Activated gamma-delta T cell (primary cell): Measurements from ENCODE around the gene RABL3.
"Not testable (repeated sequence)": the region's sequence is repeated elsewhere in the genome, so short reads cannot be mapped to it uniquely, and the experiment has no call there.

Source experiments
- DNase-seq: peaks from one replicate; lab custom pipeline; 2025; lab: John Stamatoyannopoulos, UW

Gene RABL3

GRCh38 chr3:120745466-120745865 is 3.1 kb upstream of the RABL3 start:
- DNase-seq, result no peak

GRCh38 chr3:120743556-120744195 is 1.4 kb upstream of the RABL3 start:
- DNase-seq, result no peak

GRCh38 chr3:120742849-120743365 is 591 bp upstream of the RABL3 start:
- DNase-seq, result peak; percentile 25

GRCh38 chr3:120741837-120742197 is 499 bp downstream of the RABL3 start:
- DNase-seq, result no peak

- DNase-seq, result no peak
Observed at GRCh38 chr3:120741320-120741719, 996 bp downstream of the RABL3 start.

GRCh38 chr3:120738006-120738405 is 4.3 kb downstream of the RABL3 start:
- not testable (repeated sequence) for DNase-seq

- no peak for DNase-seq
Observed at GRCh38 chr3:120730576-120731542, 11.5 kb downstream of the RABL3 start.

GRCh38 chr3:120726791-120727190 is 15.5 kb downstream of the RABL3 start:
- no peak for DNase-seq

- DNase-seq, result peak; percentile 11
Observed at GRCh38 chr3:120719167-120719834, 23.0 kb downstream of the RABL3 start.

- no peak for DNase-seq
Observed at GRCh38 chr3:120713262-120713661, 29.1 kb downstream of the RABL3 start.

GRCh38 chr3:120710369-120710768 is 31.9 kb downstream of the RABL3 start:
- no peak for DNase-seq

GRCh38 chr3:120708408-120708807 is 33.9 kb downstream of the RABL3 start:
- DNase-seq, result no peak

GRCh38 chr3:120706950-120707349 is 35.4 kb downstream of the RABL3 start:
- DNase-seq, result no peak

GRCh38 chr3:120705884-120706582 is 36.3 kb downstream of the RABL3 start:
- DNase-seq, result no peak

GRCh38 chr3:120699333-120699732 is 43.0 kb downstream of the RABL3 start:
- no peak for DNase-seq

- DNase-seq, result no peak
Observed at GRCh38 chr3:120693439-120694171, 48.7 kb downstream of the RABL3 start.

- no peak for DNase-seq
Observed at GRCh38 chr3:120689395-120689794, 52.9 kb downstream of the RABL3 start.

GRCh38 chr3:120688121-120688520 is 54.2 kb downstream of the RABL3 start:
- DNase-seq, result no peak

GRCh38 chr3:120685411-120685810 is 56.9 kb downstream of the RABL3 start:
- no peak for DNase-seq

GRCh38 chr3:120684896-120685295 is 57.4 kb downstream of the RABL3 start:
- no peak for DNase-seq

GRCh38 chr3:120683671-120684301 is 58.5 kb downstream of the RABL3 start:
- no peak for DNase-seq
